ENCODE measurements around the gene ZFP64. TPM values are rescaled to one million over a fixed set of nuclear protein-coding genes. Genes with fewer than 3 reads are reported as not detected.

Gene ZFP64
- total and polyA plus RNA-seq, 2 donors (not counting 3 experiments of a cell fraction or from before 2014, with no cell fraction given): 31.7 to 35.4 TPM

- no peaks in the 10 kb centered on the region for H3K9me1 ChIP-seq (replicated peaks; ENCODE audit: control insufficient read depth, extremely low read depth, insufficient read depth, low read length)
- peaks cover 26% of the 10 kb centered on the region for H3K4me1 ChIP-seq (ENCODE audit: control insufficient read depth, extremely low read depth, insufficient read depth, low read length)
- TF ChIP-seq GATA2 (IDR thresholded peaks at IDR 0.05; ENCODE audit: insufficient read depth, insufficient read length, low read depth, low read length) (no peak), JUN (IDR thresholded peaks at IDR 0.05; ENCODE audit: borderline replicate concordance, insufficient read depth, insufficient read length, low read depth) (no peak), EZH2 (IDR thresholded peaks at IDR 0.05; ENCODE audit: borderline replicate concordance, low read depth, low read length, severe bottlenecking) (no peak), MAX (IDR thresholded peaks at IDR 0.05; ENCODE audit: insufficient read depth, insufficient read length) (no peak), POLR2A (IDR thresholded peaks at IDR 0.05; ENCODE audit: low read depth, low read length) (no peak), POLR2AphosphoS5 (IDR thresholded peaks at IDR 0.05; ENCODE audit: insufficient read depth, low read depth, low read length) (no peak), MYC (IDR thresholded peaks at IDR 0.05; ENCODE audit: low read depth, low read length) (no peak), FOS (IDR thresholded peaks at IDR 0.05; ENCODE audit: borderline replicate concordance, insufficient read depth, low read length) (no peak), CTCF (IDR thresholded peaks at IDR 0.05; ENCODE audit: extremely low read depth in 1 of 2, insufficient read depth in 1 of 2, low read depth in 1 of 2, low read length in 2 of 2) (no peak)
- H3K27ac ChIP-seq (ENCODE audit: insufficient read depth, low read depth, low read length): no peak overlapping the region
- H3K9me3 ChIP-seq (replicated peaks; ENCODE audit: control insufficient read depth, insufficient read depth, low read length): no peaks in the 10 kb centered on the region
- FAIRE-seq: no peak
- H3K36me3 ChIP-seq (ENCODE audit: control insufficient read depth in 2 of 2, extremely low read depth in 1 of 2, insufficient read depth in 2 of 2, low read length in 2 of 2): peaks cover 0 to 3% of the 10 kb centered on the region in 2 experiments
- H3K27me3 ChIP-seq (ENCODE audit: control insufficient read depth in 2 of 2, insufficient read depth in 2 of 2, low read length in 2 of 2): no peaks in the 10 kb centered on the region
- H3K9ac ChIP-seq (replicated peaks; ENCODE audit: extremely low read depth, insufficient read depth, low read length): no peak overlapping the region
- POLR2A ChIA-PET: no interaction called here
- no peak overlapping the region for H3K4me3 ChIP-seq (replicated peaks in 1 of 3; ENCODE audit: insufficient read depth in 1 of 3, low read depth in 1 of 3, low read length in 3 of 3)
- dilution Hi-C loops (cut with MboI; ENCODE audit: extremely low pct_ligation_motif_present, low sequenced_read_pairs): no loop called here
- CTCF ChIA-PET: interaction anchor here (1.4 kb wide), 1 partner anchor 136 kb away, joined by 6 read pairs; no protein-coding TSS in a partner anchor
- no TSS peak for BruUV-seq (replicated peaks)
- no peaks in the 10 kb centered on the region for H4K20me1 ChIP-seq (replicated peaks; ENCODE audit: control insufficient read depth, extremely low read depth, insufficient read depth, low read length)
- intact Hi-C loops (cut with micrococcal nuclease): no loop called here
- H2AFZ ChIP-seq (ENCODE audit: low read depth, low read length): no peak overlapping the region
- DNase-seq (ENCODE audit: low read depth, low spot score): no peak
- H3K79me2 ChIP-seq (ENCODE audit: control insufficient read depth, insufficient read depth, low read length): peaks cover 41% of the 10 kb centered on the region
- no peak overlapping the region for H3K4me2 ChIP-seq (ENCODE audit: insufficient read depth, low read length)
These were observed 89.5 kb downstream of the ZFP64 start for GRCh38 chr20:52102126-52102525.
